Nephron (organoid): ENCODE measurements around the gene HNRNPA0.
"Not testable (repeated sequence)": the region's sequence is repeated elsewhere in the genome, so short reads cannot be mapped to it uniquely, and the experiment has no call there.

Experiments used
- H3K27ac Mint-ChIP-seq, 3 experiments: 2 replicates each; pipeline ENCODE4 v1.8.0; 2020; ENCODE audit warnings: mixed read lengths in 3 of 3, mild to moderate bottlenecking in 2 of 3, moderate library complexity in 1 of 3
- H3K27me3 Mint-ChIP-seq: 2 replicates; pipeline ENCODE4 v1.8.0; 2021; ENCODE audit warnings: low read depth, mild to moderate bottlenecking, moderate library complexity, mixed read lengths
- H3K36me3 Mint-ChIP-seq: 2 replicates; pipeline ENCODE4 v1.8.0; 2020; ENCODE audit warnings: low read depth, mixed read lengths
- H3K4me1 Mint-ChIP-seq: 2 replicates; pipeline ENCODE4 v1.8.0; 2020; ENCODE audit warnings: mixed read lengths
- H3K4me3 Mint-ChIP-seq, 3 experiments: 2 replicates each; pipeline ENCODE4 v1.8.0; 2020; ENCODE audit warnings: mild to moderate bottlenecking in 3 of 3, mixed read lengths in 3 of 3, moderate library complexity in 2 of 3
- H3K9me3 Mint-ChIP-seq: 2 replicates; pipeline ENCODE4 v1.8.0; 2020; ENCODE audit warnings: mixed read lengths
- TF ChIP-seq, protein P1 (sequence below), 3 experiments: fragments of 200-600 bp; sonication (generic); IDR thresholded peaks; one replicate each; pipeline ENCODE4 v1.5.0; 2021; ENCODE audit warnings: antibody characterized with exemption in 3 of 3; ENCODE audit not compliant: unreplicated experiment in 3 of 3

Gene HNRNPA0

DNA sequence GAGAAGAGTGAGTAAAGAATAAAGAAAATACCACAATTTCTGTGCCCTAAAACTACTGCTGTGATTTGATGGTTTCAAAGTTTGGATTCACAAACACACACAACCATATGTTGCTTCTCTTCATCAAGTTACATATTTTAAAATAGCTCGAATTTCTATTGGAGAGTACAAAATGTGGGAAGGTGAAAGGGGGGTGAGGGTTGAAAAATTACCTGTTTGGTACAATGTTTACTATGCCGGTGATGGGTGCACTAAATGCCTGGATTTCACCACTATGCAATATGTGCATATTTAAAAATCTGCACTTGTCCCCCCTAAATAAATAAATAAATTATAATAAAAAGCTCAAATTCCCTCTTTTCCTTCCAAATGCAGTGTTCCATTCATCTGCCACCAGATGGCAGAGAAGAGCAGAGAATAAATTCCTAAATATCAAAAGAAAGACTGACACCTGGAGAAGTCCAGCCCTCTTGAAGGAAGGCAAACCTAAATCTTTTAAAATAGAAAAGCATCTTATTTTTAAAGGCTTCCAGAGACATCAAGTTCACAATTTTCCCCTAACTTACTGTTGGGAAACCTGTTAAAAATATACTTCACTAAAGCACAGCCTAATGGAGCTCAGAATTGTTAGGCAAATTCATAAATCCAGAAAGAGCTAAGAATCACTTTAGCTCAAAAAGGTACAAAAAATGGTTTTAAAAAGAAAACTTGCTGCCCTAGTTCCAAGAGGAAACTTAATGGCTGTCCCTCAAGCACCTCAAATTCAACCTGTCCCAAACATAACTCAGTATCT is 24.8 kb upstream of the HNRNPA0 start:
- H3K36me3 Mint-ChIP-seq: no peaks in the 10 kb centered on the region
- peaks cover 6% of the 10 kb centered on the region for H3K4me1 Mint-ChIP-seq
- no peak overlapping the region for H3K4me3 Mint-ChIP-seq
- TF ChIP-seq, protein P1, sequence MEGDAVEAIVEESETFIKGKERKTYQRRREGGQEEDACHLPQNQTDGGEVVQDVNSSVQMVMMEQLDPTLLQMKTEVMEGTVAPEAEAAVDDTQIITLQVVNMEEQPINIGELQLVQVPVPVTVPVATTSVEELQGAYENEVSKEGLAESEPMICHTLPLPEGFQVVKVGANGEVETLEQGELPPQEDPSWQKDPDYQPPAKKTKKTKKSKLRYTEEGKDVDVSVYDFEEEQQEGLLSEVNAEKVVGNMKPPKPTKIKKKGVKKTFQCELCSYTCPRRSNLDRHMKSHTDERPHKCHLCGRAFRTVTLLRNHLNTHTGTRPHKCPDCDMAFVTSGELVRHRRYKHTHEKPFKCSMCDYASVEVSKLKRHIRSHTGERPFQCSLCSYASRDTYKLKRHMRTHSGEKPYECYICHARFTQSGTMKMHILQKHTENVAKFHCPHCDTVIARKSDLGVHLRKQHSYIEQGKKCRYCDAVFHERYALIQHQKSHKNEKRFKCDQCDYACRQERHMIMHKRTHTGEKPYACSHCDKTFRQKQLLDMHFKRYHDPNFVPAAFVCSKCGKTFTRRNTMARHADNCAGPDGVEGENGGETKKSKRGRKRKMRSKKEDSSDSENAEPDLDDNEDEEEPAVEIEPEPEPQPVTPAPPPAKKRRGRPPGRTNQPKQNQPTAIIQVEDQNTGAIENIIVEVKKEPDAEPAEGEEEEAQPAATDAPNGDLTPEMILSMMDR (IDR thresholded peaks at IDR 0.05; ENCODE audit: unreplicated experiment in 3 of 3): peak; percentile 71 to 85 (median 82)
- H3K27me3 Mint-ChIP-seq: no peaks in the 10 kb centered on the region
- H3K9me3 Mint-ChIP-seq: peaks cover under 1% of the 10 kb centered on the region
- H3K27ac Mint-ChIP-seq: no peak overlapping the region

DNA sequence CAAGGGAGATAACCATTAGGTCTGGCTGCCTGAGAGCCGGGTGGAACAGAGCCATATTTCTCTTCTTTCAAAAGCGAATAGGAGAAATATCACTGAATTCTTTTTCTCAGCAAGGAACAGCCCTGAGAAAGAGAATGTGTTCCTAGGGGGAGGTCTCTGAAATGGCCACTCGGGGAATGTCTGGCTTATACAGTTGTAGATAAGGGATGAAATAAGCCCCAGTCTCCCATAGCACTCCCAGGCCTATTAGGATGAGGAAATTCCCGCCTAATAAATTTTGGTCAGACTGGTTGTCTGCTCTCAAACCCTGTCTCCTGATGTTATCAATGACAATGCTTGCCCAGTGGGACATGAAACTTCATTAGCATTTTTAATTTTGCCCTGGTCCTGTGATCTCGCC is 13.8 kb upstream of the HNRNPA0 start:
- peaks cover 22% of the 10 kb centered on the region for H3K9me3 Mint-ChIP-seq
- H3K4me1 Mint-ChIP-seq, H3K36me3 Mint-ChIP-seq, H3K27me3 Mint-ChIP-seq, H3K27ac Mint-ChIP-seq, H3K4me3 Mint-ChIP-seq: not testable (repeated sequence)

DNA sequence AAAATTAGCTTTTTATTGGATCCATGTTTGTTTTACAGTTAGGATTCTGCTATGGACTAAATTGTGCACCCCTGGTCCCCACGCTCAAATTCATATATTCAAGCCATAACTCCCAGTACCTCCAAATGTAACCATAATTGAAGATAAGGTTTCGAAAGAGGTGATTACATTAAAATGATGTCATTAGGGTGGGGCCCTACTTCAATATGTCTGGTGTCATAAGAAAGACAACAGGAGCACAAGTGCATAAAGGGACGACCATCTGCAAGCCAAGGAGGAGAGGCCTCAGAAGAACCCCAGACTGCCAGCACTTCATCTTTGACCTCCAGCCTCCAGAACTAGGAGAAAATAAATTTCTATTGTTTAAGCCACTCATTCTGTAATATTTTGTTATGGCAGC is 7.4 kb upstream of the HNRNPA0 start:
- Mint-ChIP-seq H3K27me3 (no peaks in the 10 kb centered on the region), H3K27ac (no peak overlapping the region), H3K36me3 (no peaks in the 10 kb centered on the region), H3K4me3 (no peak overlapping the region), H3K9me3 (peaks cover 8% of the 10 kb centered on the region), H3K4me1 (no peaks in the 10 kb centered on the region)
- TF ChIP-seq, protein P1 (IDR thresholded peaks at IDR 0.05; ENCODE audit: unreplicated experiment in 3 of 3): no peak

DNA sequence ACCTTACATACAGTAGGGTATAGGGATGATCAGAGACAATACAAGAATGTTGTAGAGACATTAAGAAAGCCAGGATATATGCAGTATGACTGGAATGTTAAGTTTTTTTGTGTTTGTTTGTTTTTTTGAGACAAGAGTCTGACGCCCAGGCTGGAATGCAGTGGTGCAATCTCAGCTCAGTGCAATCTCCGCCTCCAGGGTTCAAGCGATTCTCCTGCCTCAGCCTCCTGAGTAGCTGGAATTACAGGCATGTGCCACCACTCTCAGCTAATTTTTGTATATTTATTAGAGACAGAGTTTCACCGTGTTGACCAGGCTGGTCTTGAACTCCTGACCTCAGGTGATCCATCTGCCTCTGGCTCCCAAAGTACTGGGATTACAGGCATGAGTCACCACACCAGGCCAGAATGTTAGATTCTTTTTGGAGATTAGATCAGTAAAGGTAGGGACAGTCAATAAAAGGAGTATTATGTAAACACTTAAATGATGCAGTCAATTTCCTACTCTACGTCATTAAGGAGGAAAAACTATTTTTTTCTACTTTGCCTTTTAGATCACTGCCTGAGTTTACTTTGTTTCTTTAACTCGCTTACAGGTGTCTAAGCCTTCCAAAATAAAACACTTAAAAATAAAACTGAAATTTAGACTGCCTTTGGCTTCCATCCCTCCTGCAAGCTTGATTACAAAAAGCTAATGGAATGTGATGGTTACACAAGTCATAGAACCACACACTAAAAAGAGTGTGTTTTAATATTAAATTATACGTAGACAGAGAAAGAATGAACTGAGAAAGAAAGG is 6.8 kb upstream of the HNRNPA0 start:
- no peaks in the 10 kb centered on the region for H3K27me3 Mint-ChIP-seq
- H3K36me3 Mint-ChIP-seq: no peaks in the 10 kb centered on the region
- H3K4me1 Mint-ChIP-seq: no peaks in the 10 kb centered on the region
- peaks cover 6% of the 10 kb centered on the region for H3K9me3 Mint-ChIP-seq
- no peak overlapping the region for H3K27ac Mint-ChIP-seq
- TF ChIP-seq, protein P1 (IDR thresholded peaks at IDR 0.05; ENCODE audit: unreplicated experiment in 3 of 3): no peak
- H3K4me3 Mint-ChIP-seq: no peak overlapping the region

DNA sequence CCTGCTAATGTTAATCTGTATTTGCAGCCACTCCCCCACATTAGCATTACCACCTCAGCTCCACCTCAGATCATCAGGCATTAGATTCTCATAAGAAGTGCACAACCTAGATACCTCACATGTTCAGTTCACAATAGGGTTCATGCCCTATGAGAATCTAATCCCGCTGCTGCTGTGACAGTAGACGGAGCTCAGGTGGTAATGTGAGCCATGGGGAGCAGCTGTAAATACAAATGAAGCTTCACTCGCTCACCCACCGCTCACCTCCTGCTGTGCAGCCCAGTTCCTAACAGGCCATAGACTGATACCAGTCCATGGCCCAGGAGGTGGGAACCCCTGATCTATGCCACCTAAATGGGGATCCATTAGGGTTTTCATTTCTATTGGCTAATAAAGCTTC is 6.1 kb upstream of the HNRNPA0 start:
- Mint-ChIP-seq H3K36me3 (no peaks in the 10 kb centered on the region), H3K4me1 (no peaks in the 10 kb centered on the region), H3K27ac (no peak overlapping the region), H3K9me3 (peaks cover under 1% of the 10 kb centered on the region), H3K27me3 (no peaks in the 10 kb centered on the region), H3K4me3 (no peak overlapping the region)
- TF ChIP-seq, protein P1 (IDR thresholded peaks at IDR 0.05; ENCODE audit: unreplicated experiment in 3 of 3): no peak

DNA sequence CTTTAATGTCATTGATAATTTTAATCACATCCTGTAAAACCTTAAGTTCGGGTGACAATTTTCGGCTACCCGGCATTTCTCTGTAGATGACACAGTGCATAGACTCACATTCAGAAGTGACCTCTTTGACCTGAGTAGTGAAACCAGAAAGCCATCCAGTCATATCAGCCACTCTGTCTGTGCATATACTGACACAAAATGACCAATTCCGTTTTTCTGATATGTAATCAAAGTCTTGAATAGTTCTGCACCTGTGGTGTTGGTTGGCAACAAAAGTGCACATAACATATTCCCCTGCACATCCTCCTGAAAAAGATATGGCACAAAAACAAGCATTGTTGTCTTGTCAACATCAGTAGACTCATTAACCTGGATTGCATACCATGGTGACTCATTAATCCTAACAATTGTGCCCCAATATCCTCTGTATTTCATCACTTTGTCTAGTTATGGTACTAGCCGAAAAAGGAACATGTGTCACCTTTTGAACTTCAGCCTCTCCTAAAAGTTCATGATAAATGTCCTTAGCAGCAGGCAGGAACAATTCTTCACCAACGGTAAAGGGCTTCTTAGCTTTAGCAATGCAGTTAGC is 4.6 kb upstream of the HNRNPA0 start:
- no peaks in the 10 kb centered on the region for H3K9me3 Mint-ChIP-seq
- H3K27ac Mint-ChIP-seq: no peak overlapping the region
- H3K36me3 Mint-ChIP-seq: no peaks in the 10 kb centered on the region
- H3K4me1 Mint-ChIP-seq: no peaks in the 10 kb centered on the region
- TF ChIP-seq, protein P1 (IDR thresholded peaks at IDR 0.05; ENCODE audit: unreplicated experiment in 3 of 3): no peak
- no peaks in the 10 kb centered on the region for H3K27me3 Mint-ChIP-seq
- H3K4me3 Mint-ChIP-seq: no peak overlapping the region
